Mucosa of rectum (tissue), 2 donors: Measurements from ENCODE around the gene TRPM5.

ENCODE experiments used
- H3K27ac ChIP-seq, 2 donors: one replicate each; pipeline ENCODE4 v1.7.0; 2013; ENCODE audit warnings: inconsistent platforms in 2 of 2, low read depth in 2 of 2, low read length in 2 of 2
- H3K27me3 ChIP-seq, 2 donors: one replicate each; pipeline ENCODE4 v1.7.0; 2013; ENCODE audit warnings: low read length in 2 of 2; ENCODE audit not compliant: control insufficient read depth in 2 of 2, insufficient read depth in 2 of 2
- H3K36me3 ChIP-seq, 2 donors: one replicate each; pipeline ENCODE4 v1.7.0; 2013; ENCODE audit warnings: low read length in 2 of 2; ENCODE audit not compliant: control insufficient read depth in 2 of 2, insufficient read depth in 2 of 2
- H3K4me1 ChIP-seq, 2 donors: one replicate each; pipeline ENCODE4 v1.7.0; 2013; ENCODE audit warnings: low read length in 2 of 2, mild to moderate bottlenecking in 1 of 2; ENCODE audit not compliant: control insufficient read depth in 2 of 2, insufficient read depth in 2 of 2
- H3K4me3 ChIP-seq, 2 donors: one replicate each; pipeline ENCODE4 v1.7.0; 2013; ENCODE audit warnings: low read length in 2 of 2
- H3K9ac ChIP-seq, 2 donors: one replicate each; pipeline ENCODE4 v1.7.0; 2013; ENCODE audit warnings: low read length in 2 of 2, low read depth in 1 of 2, mild to moderate bottlenecking in 1 of 2
- H3K9me3 ChIP-seq, 2 donors: one replicate each; pipeline ENCODE4 v1.7.0; 2013; ENCODE audit warnings: low read length in 2 of 2; ENCODE audit not compliant: control insufficient read depth in 2 of 2
- donor health status: healthy.
- donor health status: Normal muscosa, but diverticular disease.

The TRPM5 gene

DNA sequence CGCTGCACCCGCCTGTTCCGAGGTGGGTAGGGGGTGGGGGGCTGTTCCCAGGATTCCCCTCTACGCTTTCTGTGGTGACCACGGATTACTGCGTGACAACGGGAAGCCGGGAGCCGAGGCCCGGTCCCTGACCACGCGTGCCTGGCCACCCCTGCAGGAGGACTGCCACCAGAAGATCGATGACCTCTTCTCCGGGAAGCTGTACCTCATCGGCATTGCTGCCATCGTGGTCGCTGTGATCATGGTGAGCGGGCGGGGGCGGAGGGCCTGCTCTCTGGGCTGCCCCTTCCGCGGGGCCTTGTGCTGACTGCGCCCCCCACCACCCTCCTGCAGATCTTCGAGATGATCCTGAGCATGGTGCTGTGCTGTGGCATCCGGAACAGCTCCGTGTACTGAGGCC is 47.8 kb downstream of the TRPM5 start:
- no peak overlapping the region for H3K27ac ChIP-seq
- peaks cover 10 to 18% of the 10 kb centered on the region in 2 donors for H3K36me3 ChIP-seq
- H3K27me3 ChIP-seq, result no peaks in the 10 kb centered on the region

DNA sequence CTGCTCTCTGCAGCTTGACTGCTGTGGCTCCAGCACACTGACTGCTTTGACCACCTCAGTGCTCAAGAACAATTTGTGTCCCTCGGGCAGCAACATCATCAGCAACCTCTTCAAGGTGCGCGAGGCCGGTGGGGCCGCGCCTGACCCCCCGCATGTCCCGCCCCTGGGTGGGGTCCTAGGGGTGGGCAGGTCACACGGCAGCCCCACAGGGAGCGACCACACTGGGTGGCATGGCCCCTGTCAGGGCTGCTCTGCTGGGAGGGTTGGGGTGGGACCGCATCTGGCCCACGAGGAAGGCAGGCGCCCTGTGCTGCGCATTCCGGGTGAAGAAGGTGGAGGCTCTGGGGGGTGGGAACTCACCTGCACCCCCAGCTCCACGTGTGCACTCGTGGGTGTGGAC is 48.5 kb downstream of the TRPM5 start:
- H3K27ac ChIP-seq, result no peak overlapping the region
- H3K4me3 ChIP-seq, result no peak overlapping the region
- H3K9ac ChIP-seq, result no peak overlapping the region
- H3K36me3 ChIP-seq, result peaks cover 10 to 21% of the 10 kb centered on the region in 2 donors
- H3K27me3 ChIP-seq, result no peaks in the 10 kb centered on the region
- no peaks in the 10 kb centered on the region for H3K9me3 ChIP-seq
- H3K4me1 ChIP-seq, result peaks cover 12 to 15% of the 10 kb centered on the region in 2 donors

More for the DNA sequence above, 47.8 kb downstream of the TRPM5 start:
- Histone ChIP-seq H3K4me3 (no peak overlapping the region), H3K9me3 (no peaks in the 10 kb centered on the region), H3K4me1 (peaks cover 16 to 20% of the 10 kb centered on the region in 2 donors), H3K9ac (no peak overlapping the region)

DNA sequence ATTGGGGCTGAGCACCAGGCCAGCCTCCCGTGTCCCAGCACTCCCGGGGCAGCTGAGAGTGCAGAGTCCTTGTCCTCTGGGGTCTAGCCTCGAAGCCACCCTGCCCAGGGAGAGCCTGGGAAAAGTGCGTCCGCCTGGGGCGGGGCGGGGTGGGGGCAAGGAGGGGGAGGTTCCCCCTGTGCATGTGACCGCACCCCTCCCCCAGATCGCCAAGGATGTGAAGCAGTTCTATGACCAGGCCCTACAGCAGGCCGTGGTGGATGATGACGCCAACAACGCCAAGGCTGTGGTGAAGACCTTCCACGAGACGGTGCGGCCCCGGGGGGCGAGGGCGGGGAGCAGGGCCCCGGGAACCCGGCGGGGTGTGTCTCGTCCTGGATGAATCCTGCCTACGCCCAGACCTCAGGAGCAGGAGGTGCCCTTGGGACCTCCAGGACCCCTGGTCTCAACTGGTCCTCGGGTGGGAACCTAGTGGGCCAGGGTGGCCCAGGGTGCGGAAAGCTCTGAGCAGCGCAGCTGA is 49.0 kb downstream of the TRPM5 start:
- no peaks in the 10 kb centered on the region for H3K9me3 ChIP-seq
- no peak overlapping the region for H3K9ac ChIP-seq
- no peaks in the 10 kb centered on the region for H3K27me3 ChIP-seq
- peaks cover 12 to 18% of the 10 kb centered on the region in 2 donors for H3K4me1 ChIP-seq
- no peak overlapping the region for H3K4me3 ChIP-seq
- H3K27ac ChIP-seq, result no peak overlapping the region
- peaks cover 10 to 21% of the 10 kb centered on the region in 2 donors for H3K36me3 ChIP-seq

DNA sequence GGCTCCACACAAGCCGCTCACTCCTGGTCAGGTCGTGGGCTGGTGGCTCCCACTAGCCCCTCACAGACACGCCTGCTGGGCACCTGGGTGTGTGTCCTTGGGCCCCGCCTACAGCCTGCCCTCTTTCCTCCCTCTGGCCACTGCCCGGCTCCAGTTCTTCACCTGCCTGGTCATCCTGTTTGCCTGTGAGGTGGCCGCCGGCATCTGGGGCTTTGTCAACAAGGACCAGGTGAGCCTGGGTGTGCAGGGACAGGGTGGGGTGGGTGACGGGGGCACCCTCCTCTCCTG is 49.6 kb downstream of the TRPM5 start:
- no peak overlapping the region for H3K4me3 ChIP-seq
- H3K9me3 ChIP-seq, result no peaks in the 10 kb centered on the region
- no peak overlapping the region for H3K9ac ChIP-seq
- no peaks in the 10 kb centered on the region for H3K27me3 ChIP-seq
- peaks cover 11 to 18% of the 10 kb centered on the region in 2 donors for H3K4me1 ChIP-seq
- H3K27ac ChIP-seq, result no peak overlapping the region
- peaks cover 10 to 21% of the 10 kb centered on the region in 2 donors for H3K36me3 ChIP-seq
